Neural cell (in vitro differentiated cells): ENCODE results near the gene ROS1.

Experiments used
- EP300 ChIP-seq: fragments of 450-650 bp; conservative IDR thresholded peaks from 2 replicates; pipeline ENCODE4 v1.6.1; 2014; ENCODE audit warnings: antibody characterized with exemption, mild to moderate bottlenecking, moderate library complexity; ENCODE audit not compliant: poor library complexity, severe bottlenecking
- POLR2AphosphoS5 ChIP-seq: IDR thresholded peaks from 2 replicates; pipeline ENCODE4 v1.6.1; 2012
- SMC3 ChIP-seq: fragments of 450-650 bp; conservative IDR thresholded peaks from 2 replicates; pipeline ENCODE4 v1.6.1; 2014; ENCODE audit warnings: antibody characterized with exemption, mild to moderate bottlenecking, moderate library complexity; ENCODE audit not compliant: poor library complexity
- TAF1 ChIP-seq: IDR thresholded peaks from 2 replicates; pipeline ENCODE4 v1.6.1; 2012; ENCODE audit warnings: low read depth
- TF ChIP-seq, protein P1 (sequence below): fragments of 450-650 bp; IDR thresholded peaks from 2 replicates; pipeline ENCODE4 v1.5.1; 2014; ENCODE audit warnings: antibody characterized with exemption, mild to moderate bottlenecking, moderate library complexity; ENCODE audit not compliant: poor library complexity, severe bottlenecking
- TF ChIP-seq, protein P2 (sequence below): IDR thresholded peaks from 2 replicates; pipeline ENCODE4 v1.6.1; 2012; ENCODE audit warnings: borderline replicate concordance

DNA sequence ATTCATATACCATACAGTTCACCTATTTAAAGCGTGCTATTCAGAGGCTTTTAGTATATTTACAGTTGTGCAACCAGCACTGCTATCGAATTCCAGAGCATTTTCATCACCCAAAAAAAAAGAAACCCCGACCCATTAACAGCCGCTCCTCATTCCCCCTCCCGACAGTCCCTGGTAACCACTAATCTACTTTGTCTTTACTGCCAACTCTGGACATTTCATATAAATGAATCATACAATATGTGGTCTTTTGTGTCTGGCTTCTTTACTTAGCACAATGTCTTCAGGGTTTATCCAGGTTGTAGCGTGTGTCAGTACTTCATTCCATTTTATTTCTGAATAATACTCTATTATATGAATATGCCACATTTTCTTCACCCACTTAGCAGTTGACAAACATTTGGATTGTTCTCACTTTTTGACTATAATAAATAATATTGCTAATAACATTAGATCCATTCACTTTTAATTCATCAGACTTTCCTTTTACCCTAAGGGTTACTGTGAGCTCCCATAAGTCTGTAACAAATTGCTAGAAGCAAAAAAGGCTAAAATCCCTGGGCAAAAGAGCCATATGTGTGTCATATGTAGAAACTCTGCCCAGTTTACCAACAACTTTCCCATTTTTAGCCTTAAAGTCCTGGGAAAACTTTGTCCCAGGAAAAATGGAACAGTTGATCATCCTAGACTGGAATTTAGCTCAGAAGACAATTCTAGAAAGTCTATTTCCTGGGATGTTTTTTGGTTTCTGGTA lies 23.2 kb upstream of the ROS1 start:
- TF ChIP-seq, protein P1, sequence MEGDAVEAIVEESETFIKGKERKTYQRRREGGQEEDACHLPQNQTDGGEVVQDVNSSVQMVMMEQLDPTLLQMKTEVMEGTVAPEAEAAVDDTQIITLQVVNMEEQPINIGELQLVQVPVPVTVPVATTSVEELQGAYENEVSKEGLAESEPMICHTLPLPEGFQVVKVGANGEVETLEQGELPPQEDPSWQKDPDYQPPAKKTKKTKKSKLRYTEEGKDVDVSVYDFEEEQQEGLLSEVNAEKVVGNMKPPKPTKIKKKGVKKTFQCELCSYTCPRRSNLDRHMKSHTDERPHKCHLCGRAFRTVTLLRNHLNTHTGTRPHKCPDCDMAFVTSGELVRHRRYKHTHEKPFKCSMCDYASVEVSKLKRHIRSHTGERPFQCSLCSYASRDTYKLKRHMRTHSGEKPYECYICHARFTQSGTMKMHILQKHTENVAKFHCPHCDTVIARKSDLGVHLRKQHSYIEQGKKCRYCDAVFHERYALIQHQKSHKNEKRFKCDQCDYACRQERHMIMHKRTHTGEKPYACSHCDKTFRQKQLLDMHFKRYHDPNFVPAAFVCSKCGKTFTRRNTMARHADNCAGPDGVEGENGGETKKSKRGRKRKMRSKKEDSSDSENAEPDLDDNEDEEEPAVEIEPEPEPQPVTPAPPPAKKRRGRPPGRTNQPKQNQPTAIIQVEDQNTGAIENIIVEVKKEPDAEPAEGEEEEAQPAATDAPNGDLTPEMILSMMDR: no peak
- TF ChIP-seq EP300 (no peak), SMC3 (no peak), POLR2AphosphoS5 (no peak), TAF1 (no peak)
- TF ChIP-seq, protein P2, sequence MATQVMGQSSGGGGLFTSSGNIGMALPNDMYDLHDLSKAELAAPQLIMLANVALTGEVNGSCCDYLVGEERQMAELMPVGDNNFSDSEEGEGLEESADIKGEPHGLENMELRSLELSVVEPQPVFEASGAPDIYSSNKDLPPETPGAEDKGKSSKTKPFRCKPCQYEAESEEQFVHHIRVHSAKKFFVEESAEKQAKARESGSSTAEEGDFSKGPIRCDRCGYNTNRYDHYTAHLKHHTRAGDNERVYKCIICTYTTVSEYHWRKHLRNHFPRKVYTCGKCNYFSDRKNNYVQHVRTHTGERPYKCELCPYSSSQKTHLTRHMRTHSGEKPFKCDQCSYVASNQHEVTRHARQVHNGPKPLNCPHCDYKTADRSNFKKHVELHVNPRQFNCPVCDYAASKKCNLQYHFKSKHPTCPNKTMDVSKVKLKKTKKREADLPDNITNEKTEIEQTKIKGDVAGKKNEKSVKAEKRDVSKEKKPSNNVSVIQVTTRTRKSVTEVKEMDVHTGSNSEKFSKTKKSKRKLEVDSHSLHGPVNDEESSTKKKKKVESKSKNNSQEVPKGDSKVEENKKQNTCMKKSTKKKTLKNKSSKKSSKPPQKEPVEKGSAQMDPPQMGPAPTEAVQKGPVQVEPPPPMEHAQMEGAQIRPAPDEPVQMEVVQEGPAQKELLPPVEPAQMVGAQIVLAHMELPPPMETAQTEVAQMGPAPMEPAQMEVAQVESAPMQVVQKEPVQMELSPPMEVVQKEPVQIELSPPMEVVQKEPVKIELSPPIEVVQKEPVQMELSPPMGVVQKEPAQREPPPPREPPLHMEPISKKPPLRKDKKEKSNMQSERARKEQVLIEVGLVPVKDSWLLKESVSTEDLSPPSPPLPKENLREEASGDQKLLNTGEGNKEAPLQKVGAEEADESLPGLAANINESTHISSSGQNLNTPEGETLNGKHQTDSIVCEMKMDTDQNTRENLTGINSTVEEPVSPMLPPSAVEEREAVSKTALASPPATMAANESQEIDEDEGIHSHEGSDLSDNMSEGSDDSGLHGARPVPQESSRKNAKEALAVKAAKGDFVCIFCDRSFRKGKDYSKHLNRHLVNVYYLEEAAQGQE: no peak
